ENCODE data around the gene EMCN.
"Not testable (repeated sequence)": the region's sequence is repeated elsewhere in the genome, so short reads cannot be mapped to it uniquely, and the experiment has no call there.

Gene EMCN

GRCh38 chr4:100369871-100370270 is 148.0 kb downstream of the EMCN start:
- DNase-seq: no peak

- no peak for DNase-seq
These were observed 150.4 kb downstream of the EMCN start for GRCh38 chr4:100367451-100367850.

- no peak for DNase-seq
These were observed 151.6 kb downstream of the EMCN start for GRCh38 chr4:100366213-100366612.

GRCh38 chr4:100362366-100362765 is 155.5 kb downstream of the EMCN start:
- DNase-seq: no peak

- DNase-seq: no peak
These were observed 156.5 kb downstream of the EMCN start for GRCh38 chr4:100361336-100361735.

- DNase-seq: no peak
These were observed 157.6 kb downstream of the EMCN start for GRCh38 chr4:100360211-100360610.

- no peak for DNase-seq
These were observed 158.4 kb downstream of the EMCN start for GRCh38 chr4:100359441-100359840.

- DNase-seq: no peak
These were observed 160.3 kb downstream of the EMCN start for GRCh38 chr4:100357542-100357941.

GRCh38 chr4:100356172-100356571 is 161.7 kb downstream of the EMCN start:
- DNase-seq: no peak

- not testable (repeated sequence) for DNase-seq
These were observed 165.5 kb downstream of the EMCN start for GRCh38 chr4:100352352-100352751.

GRCh38 chr4:100348473-100348872 is 169.3 kb downstream of the EMCN start:
- DNase-seq: peak; percentile 77

- no peak for DNase-seq
These were observed 170.6 kb downstream of the EMCN start for GRCh38 chr4:100347241-100347640.

GRCh38 chr4:100345585-100345984 is 172.2 kb downstream of the EMCN start:
- DNase-seq: no peak
